Left forelimb (tissue), 1 donor: Measurements from ENCODE around the gene SLCO3A1.

Experiments
- DNase-seq: peaks from one replicate; pipeline ENCODE4 v3.0.0-alpha.2; 2018; ENCODE audit warnings: low spot score

The SLCO3A1 gene

GRCh38 chr15:92100751-92101150 is 247.2 kb downstream of the SLCO3A1 start:
- no peak for DNase-seq

GRCh38 chr15:92101708-92102394 is 248.3 kb downstream of the SLCO3A1 start:
- no peak for DNase-seq

DNA sequence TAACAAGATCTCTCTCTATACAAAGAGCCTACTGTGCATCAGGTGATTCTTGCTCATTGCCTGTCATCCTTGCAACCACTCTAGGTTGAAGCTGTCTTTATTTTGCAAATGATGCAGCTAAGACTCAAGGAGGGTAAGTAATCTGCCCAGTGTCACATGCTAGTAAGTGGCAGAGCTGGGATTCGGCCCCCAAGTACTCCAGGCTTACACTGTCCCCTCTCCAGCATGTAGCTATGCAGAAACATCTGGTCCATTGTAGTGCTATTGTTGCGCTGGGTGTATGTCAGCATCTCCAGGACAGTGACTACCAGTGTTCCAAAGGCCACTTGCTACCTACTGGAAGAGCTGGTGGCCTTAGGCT is 248.9 kb downstream of the SLCO3A1 start:
- DNase-seq: no peak

- DNase-seq: no peak
Observed at GRCh38 chr15:92104072-92104471, 250.6 kb downstream of the SLCO3A1 start.

- DNase-seq: no peak
Observed at GRCh38 chr15:92105611-92106010, 252.1 kb downstream of the SLCO3A1 start.

DNA sequence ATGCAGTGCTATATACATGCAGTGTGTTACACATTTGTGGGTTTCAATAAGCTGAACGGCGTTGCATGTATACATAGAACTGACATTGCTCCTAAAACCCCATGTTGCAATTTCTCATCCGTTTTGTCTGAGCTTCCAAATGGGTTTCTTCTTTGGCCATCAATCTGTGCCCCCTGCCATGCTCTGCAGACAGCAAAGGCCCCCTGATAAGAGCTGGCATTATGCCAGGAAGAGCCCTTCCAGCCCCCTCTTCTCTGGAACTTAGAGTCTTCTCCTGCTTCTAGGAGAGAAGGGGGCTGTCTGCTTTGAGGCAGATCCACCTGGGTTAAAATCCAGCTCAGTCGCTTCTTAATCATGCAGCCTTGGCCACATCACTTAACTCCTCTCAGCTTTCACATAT is 254.0 kb downstream of the SLCO3A1 start:
- DNase-seq: no peak

DNA sequence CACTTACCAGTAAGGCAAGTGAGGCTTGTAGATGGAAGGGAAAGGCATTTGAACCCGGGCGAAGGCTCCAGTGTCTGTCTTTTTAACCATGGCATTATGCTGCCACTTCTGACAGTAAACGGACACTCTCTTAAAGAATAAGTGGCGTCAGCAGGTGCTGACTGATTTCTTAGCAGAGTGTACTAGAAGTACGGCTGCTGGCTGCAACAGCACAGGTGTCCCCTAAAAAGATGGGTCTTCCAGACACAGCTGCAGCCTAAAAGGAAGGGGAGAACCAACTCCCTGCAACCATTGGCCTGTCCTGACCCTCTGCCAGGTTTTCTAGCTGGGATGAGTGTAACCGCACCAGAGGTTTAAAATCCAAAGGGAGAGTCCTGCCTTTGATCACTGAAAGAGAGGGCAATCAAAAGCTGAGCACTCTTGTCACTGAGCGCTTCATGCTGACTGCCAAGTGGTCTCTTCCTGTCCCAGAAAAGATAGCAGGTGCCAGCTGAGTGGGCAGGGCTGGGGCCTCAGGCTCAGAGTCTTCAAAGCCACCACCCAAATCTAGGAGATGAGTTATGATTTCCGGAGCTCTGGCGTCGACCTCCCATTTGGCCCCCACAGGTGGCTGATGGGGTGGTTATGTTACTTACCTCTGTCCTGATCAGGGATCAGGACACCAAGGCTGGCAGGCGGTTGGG is 255.8 kb downstream of the SLCO3A1 start:
- DNase-seq: no peak

- no peak for DNase-seq
Observed at GRCh38 chr15:92111291-92111690, 257.8 kb downstream of the SLCO3A1 start.

DNA sequence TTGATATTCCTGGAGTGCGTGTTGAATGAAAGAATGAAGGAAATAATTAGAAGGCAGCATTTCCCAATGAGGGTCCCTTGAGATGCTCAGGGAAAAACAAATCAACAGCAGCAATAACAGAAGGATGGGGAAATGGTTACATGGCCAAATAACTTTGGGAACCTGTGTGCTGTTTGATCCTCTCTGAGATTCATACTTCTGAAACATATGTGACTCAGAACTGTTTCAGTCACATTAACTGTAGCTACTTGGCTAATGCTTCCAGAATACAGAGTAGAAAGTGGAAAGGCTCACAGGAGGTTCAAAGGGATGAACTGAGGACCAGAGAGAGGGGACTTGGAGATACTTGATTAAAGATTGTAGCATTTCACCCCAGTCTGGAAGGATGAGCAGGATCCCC is 258.2 kb downstream of the SLCO3A1 start:
- DNase-seq: no peak

DNA sequence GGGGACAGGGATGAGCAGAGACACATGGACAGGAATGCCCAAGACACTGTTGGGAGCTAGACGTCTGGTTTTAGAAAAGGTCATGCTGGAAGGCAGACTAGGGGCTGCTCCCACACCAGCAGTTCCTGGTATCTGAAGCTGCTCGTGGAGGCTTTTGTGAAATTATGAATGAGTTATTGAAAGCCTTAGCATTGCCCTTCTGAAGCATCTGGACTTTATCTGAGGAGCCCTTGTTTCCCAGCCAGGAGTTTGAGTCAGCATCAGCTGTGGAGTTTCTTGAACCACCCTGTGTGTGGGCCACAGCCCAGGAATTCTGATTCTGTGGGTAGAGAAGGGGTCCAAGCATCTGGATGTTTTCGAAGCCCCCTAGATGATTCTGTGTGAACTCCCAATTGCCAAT is 258.7 kb downstream of the SLCO3A1 start:
- no peak for DNase-seq

- no peak for DNase-seq
Observed at GRCh38 chr15:92112711-92113110, 259.2 kb downstream of the SLCO3A1 start.

DNA sequence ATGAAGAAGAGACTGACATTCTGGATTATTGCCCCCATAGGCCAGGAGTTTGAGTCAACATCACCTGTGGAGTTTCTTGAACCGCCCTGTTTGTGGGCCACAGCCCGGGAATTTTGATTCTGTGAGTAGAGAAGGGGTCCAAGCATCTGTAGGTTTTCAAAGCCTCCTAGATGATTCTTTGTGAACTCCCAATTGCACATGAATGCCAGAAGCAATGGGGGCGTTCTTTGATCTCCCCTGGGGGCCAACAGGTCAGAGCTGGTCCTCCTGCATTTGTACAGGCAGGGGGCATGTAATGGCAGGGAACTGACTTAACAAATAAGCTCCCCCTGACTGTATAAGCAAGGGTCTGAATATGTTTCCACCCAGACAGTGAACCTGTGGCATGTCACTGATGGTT is 260.3 kb downstream of the SLCO3A1 start:
- DNase-seq: no peak

DNA sequence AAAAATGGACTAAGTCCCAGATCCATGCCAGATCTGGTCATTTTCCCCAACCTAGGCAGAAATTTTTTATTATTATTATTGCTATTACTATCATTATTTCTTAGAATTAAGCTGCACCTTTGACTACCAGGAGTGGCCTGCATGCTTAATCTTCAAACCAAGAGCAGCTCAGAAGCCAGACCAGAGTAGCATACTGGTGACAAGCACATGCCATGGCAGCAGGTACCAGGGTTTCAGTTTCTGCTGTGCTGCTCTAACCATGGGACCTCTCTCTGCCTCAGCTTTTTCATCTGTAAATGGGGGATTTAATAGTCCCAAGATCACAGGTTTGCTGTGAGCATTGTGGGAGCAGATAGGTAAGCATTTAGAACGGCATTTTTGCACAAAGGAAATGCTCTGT is 262.3 kb downstream of the SLCO3A1 start:
- DNase-seq: no peak

DNA sequence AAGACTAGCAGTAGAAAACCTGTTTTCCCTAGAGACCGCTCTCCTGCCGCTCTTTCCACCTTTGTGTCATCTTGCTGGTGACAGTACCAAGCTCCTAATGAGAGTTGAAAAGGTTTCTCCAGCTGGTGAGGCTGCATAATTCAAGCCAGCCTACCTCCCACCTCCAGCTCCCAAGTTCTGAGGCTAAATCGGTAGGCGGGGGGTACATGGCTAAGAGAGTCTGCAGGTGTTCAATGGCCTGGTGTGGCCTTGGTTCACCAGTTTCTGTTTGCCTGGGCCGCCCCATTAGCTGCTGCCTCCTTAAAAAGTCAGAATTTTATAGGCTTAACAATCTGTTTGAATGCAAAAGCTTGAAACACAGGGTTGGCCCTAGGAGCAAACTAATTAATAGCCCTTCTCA is 262.8 kb downstream of the SLCO3A1 start:
- DNase-seq: no peak

- no peak for DNase-seq
Observed at GRCh38 chr15:92117261-92117731, 263.8 kb downstream of the SLCO3A1 start.

GRCh38 chr15:92118162-92118935 is 264.8 kb downstream of the SLCO3A1 start:
- no peak for DNase-seq

GRCh38 chr15:92118936-92119325 is 265.4 kb downstream of the SLCO3A1 start:
- no peak for DNase-seq

DNA sequence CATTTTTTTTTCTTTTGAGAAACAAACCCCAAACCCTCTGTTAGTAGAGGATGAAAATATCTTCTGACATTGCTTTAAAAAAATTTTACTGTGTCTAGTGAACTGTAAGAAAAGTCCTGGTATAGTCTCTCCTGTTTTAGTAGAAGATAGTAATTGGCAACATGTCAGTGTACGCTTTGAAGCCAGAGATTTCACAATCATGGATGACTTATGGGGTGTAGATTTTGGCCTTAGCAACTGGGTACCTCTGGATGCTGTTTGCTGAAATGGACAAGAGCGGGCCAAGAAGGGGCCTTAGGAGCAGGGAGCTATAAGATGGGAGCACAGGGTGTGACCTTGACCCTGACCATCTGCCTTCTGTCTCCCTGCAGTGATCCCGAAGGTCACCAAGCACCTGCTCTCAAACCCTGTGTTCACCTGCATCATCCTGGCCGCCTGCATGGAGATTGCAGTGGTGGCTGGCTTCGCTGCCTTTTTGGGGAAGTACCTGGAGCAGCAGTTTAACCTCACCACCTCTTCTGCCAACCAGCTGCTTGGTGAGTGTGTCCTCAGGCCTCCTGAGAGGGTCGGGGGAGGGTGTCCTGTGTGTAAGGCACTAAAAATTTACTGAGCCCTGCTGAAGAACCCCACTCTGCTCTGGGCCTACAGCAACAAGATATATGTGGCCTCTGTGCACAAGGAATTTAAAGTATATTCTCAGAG is 266.7 kb downstream of the SLCO3A1 start:
- DNase-seq: no peak

DNA sequence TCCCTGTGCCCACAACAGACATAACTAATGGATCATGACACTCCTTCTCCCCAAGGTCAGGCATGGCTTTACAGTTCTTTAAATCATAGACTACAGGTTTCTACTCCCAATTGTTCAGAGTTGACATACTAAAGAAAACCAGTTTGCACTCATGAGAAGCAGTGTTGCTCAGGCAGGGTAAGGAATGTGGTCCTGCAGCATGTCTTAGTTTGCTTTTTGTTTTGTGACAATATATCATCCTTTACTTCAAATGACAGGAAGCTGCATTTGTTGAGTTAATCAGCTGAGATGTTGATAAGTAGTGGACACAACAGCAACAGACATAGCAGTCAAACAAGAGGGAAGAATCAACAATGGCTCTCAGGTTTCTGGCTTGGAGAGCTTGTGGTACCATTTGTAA is 267.5 kb downstream of the SLCO3A1 start:
- no peak for DNase-seq

- no peak for DNase-seq
Observed at GRCh38 chr15:92122259-92122658, 268.8 kb downstream of the SLCO3A1 start.

GRCh38 chr15:92123962-92124656 is 270.6 kb downstream of the SLCO3A1 start:
- DNase-seq: no peak

DNA sequence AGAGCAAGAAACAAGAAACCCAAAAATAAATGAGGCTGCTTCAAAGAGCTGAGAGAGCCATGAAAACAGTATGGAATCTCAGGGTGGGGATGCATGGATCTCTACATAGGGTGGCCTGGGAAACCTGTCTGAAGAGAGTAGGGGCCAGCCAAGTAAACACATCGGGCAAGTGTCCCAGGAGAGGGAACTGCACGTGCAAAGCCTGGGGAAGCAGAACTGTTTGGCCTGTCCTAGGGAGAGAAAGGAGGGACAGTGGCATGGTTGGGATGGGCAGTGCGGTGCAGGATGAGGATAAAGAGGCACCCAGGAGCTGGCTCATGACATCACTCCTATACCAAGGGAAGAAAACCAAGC is 271.1 kb downstream of the SLCO3A1 start:
- DNase-seq: no peak
